Measurements from ENCODE around the gene FMNL2.

The FMNL2 gene

GRCh38 chr2:152508446-152508845 is 173.5 kb downstream of the FMNL2 start:
- Histone ChIP-seq H3K27ac (ENCODE audit: low read depth, low read length) (no peak overlapping the region), H3F3A (ENCODE audit: insufficient read depth) (no peaks in the 10 kb centered on the region), H2AFZ (ENCODE audit: low read depth, low read length, severe bottlenecking) (no peak overlapping the region), H3K9me2 (replicated peaks; ENCODE audit: insufficient read depth, low read length) (no peaks in the 10 kb centered on the region), H3K36me3 (ENCODE audit: low read length) (no peaks in the 10 kb centered on the region), H3K9me3 (ENCODE audit: insufficient read depth, low read length) (no peaks in the 10 kb centered on the region), H3K4me3 (ENCODE audit: insufficient read depth, low read length, poor library complexity, severe bottlenecking) (no peak overlapping the region), H3K4me2 (ENCODE audit: low read depth, low read length, poor library complexity, severe bottlenecking) (no peak overlapping the region), H4K20me1 (ENCODE audit: low read depth, low read length) (no peaks in the 10 kb centered on the region), H3K79me2 (ENCODE audit: insufficient read depth, low read length) (no peaks in the 10 kb centered on the region), H3K9ac (ENCODE audit: low read length) (no peak overlapping the region), H3K27me3 (ENCODE audit: low read length) (no peaks in the 10 kb centered on the region)
- TF ChIP-seq, protein P1, sequence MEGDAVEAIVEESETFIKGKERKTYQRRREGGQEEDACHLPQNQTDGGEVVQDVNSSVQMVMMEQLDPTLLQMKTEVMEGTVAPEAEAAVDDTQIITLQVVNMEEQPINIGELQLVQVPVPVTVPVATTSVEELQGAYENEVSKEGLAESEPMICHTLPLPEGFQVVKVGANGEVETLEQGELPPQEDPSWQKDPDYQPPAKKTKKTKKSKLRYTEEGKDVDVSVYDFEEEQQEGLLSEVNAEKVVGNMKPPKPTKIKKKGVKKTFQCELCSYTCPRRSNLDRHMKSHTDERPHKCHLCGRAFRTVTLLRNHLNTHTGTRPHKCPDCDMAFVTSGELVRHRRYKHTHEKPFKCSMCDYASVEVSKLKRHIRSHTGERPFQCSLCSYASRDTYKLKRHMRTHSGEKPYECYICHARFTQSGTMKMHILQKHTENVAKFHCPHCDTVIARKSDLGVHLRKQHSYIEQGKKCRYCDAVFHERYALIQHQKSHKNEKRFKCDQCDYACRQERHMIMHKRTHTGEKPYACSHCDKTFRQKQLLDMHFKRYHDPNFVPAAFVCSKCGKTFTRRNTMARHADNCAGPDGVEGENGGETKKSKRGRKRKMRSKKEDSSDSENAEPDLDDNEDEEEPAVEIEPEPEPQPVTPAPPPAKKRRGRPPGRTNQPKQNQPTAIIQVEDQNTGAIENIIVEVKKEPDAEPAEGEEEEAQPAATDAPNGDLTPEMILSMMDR (IDR thresholded peaks at IDR 0.05; ENCODE audit: insufficient read depth, low read length, poor library complexity, severe bottlenecking) = no peak
- TF ChIP-seq EZH2phosphoT487 (conservative IDR thresholded peaks at IDR 0.05; ENCODE audit: low read length) = no peak

DNA sequence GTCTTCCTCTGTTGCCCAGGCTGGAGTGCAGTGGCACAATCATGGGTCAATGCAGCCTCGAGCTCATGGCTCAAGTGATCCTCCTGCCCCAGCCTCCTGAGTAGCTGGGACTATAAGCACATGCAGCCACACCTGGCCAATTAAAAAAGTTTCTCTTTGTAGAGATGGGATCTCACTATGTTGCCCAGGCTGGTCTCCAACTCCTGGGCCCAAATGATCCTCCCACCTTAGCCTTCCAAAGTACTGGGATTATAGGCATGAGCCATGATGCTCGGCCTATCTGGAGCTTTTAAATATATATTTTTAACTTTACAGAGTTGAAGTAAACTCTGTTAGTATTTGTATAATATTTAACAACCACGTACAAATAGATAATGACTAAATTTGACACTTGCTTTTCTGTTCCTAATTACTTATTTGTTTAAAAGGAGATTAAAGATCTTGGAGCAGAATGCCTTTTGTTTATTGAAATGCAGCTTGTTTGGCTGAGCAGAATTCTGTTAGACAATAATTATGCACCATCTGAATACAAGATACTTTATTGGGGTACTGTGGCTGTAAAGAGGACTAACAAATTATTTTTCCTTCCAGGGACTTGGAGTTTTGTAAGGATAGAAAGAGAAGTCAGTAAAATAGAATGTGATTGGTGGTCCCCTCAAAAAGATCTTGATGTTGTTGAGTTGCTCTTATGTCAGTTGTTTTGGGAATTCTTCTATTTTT is 175.0 kb downstream of the FMNL2 start:
- Histone ChIP-seq H3F3A (ENCODE audit: insufficient read depth) (no peaks in the 10 kb centered on the region), H3K27ac (ENCODE audit: low read depth, low read length) (no peak overlapping the region), H3K4me3 (ENCODE audit: insufficient read depth, low read length, poor library complexity, severe bottlenecking) (no peak overlapping the region), H3K79me2 (ENCODE audit: insufficient read depth, low read length) (no peaks in the 10 kb centered on the region), H3K36me3 (ENCODE audit: low read length) (no peaks in the 10 kb centered on the region), H3K27me3 (ENCODE audit: low read length) (no peaks in the 10 kb centered on the region), H3K4me2 (ENCODE audit: low read depth, low read length, poor library complexity, severe bottlenecking) (no peak overlapping the region), H3K9me3 (ENCODE audit: insufficient read depth, low read length) (no peaks in the 10 kb centered on the region), H2AFZ (ENCODE audit: low read depth, low read length, severe bottlenecking) (no peak overlapping the region), H4K20me1 (ENCODE audit: low read depth, low read length) (no peaks in the 10 kb centered on the region), H3K9me2 (replicated peaks; ENCODE audit: insufficient read depth, low read length) (no peaks in the 10 kb centered on the region), H3K9ac (ENCODE audit: low read length) (no peak overlapping the region)
- TF ChIP-seq, protein P1 (IDR thresholded peaks at IDR 0.05; ENCODE audit: insufficient read depth, low read length, poor library complexity, severe bottlenecking) = no peak
- no peak for TF ChIP-seq EZH2phosphoT487 (conservative IDR thresholded peaks at IDR 0.05; ENCODE audit: low read length)

DNA sequence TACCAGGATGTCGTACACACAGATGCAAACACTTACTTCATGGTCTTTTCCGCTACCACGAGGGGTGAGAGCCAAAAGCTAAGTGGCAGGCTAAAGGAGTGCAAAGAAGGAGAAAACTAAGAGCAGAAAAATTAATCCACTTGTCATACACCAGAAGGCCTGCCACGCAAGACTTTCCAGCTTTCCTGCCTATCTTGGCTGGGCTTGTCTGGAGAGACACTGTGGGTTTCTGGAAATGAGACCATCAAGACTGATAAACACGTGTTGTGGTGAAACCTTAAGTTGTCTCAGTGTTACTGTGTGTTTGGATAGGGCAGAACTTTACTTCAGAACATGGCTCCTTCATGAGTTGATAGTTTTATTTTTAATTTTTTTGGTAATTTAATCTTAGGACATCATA is 175.6 kb downstream of the FMNL2 start:
- no peak overlapping the region for H3K4me3 ChIP-seq (ENCODE audit: insufficient read depth, low read length, poor library complexity, severe bottlenecking)
- H3K27ac ChIP-seq (ENCODE audit: low read depth, low read length) = no peak overlapping the region
- no peaks in the 10 kb centered on the region for H3K9me3 ChIP-seq (ENCODE audit: insufficient read depth, low read length)
- TF ChIP-seq, protein P1 (IDR thresholded peaks at IDR 0.05; ENCODE audit: insufficient read depth, low read length, poor library complexity, severe bottlenecking) = no peak
- no peak for TF ChIP-seq EZH2phosphoT487 (conservative IDR thresholded peaks at IDR 0.05; ENCODE audit: low read length)
- H3K9ac ChIP-seq (ENCODE audit: low read length) = no peak overlapping the region
- no peak overlapping the region for H2AFZ ChIP-seq (ENCODE audit: low read depth, low read length, severe bottlenecking)
- H3K4me2 ChIP-seq (ENCODE audit: low read depth, low read length, poor library complexity, severe bottlenecking) = no peak overlapping the region
- no peaks in the 10 kb centered on the region for H4K20me1 ChIP-seq (ENCODE audit: low read depth, low read length)
- no peaks in the 10 kb centered on the region for H3K36me3 ChIP-seq (ENCODE audit: low read length)
- no peaks in the 10 kb centered on the region for H3K27me3 ChIP-seq (ENCODE audit: low read length)
- H3F3A ChIP-seq (ENCODE audit: insufficient read depth) = no peaks in the 10 kb centered on the region
- H3K9me2 ChIP-seq (replicated peaks; ENCODE audit: insufficient read depth, low read length) = no peaks in the 10 kb centered on the region
- no peaks in the 10 kb centered on the region for H3K79me2 ChIP-seq (ENCODE audit: insufficient read depth, low read length)

All from SU-DHL-6 (cell line).